HepG2 (cell line): ENCODE results near the gene IGF2. TPM values are rescaled to one million over a fixed set of nuclear protein-coding genes. Genes with fewer than 3 reads are reported as not detected.
"Not testable (repeated sequence)": the region's sequence is repeated elsewhere in the genome, so short reads cannot be mapped to it uniquely, and the experiment has no call there.

Experiments
- ATAC-seq: fragments of 200-7000 bp; cut with Tn5 transposase; 3 replicates; pipeline ENCODE4 v1.9.1; 2020; ENCODE audit warnings: mild to moderate bottlenecking, moderate library complexity
- BruUV-seq: library from RNA; stranded (reverse); fragments of 400-500 nt; replicated peaks from 2 replicates; lab custom pipeline; 2021; lab: Mats Ljungman, UMichigan
- CTCF ChIA-PET: fragments of 300-600 bp; formaldehyde crosslinking; extraction: SDS; loops from one replicate; lab custom pipeline; 2021; ENCODE audit warnings: low total read pairs, inconsistent platforms, low intra/inter-chr PET ratio; lab: Yijun Ruan, JAX
- POLR2A ChIA-PET: fragments of 350-600 bp; sonication (Branson Sonifier 250); formaldehyde crosslinking; loops from one replicate; lab custom pipeline; 2020; ENCODE audit warnings: antibody characterized with exemption, inconsistent platforms; lab: Yijun Ruan, JAX
- DNase-seq: peaks from one replicate; pipeline ENCODE4 v3.0.0-alpha.2; 2015; ENCODE audit warnings: low spot score
- FAIRE-seq: peaks from 3 replicates; lab custom pipeline; 2011; peaks lifted over from hg19 to GRCh38; lab: Jason Lieb, UNC
- H2AFZ ChIP-seq: one replicate; pipeline ENCODE4 v1.6.1; 2011; ENCODE audit warnings: low read length, inconsistent platforms
- H3K27ac ChIP-seq: fragments of 300-600 bp; 3 replicates; pipeline ENCODE4 v1.8.0; 2011; ENCODE audit warnings: mixed run types, mild to moderate bottlenecking, mixed read lengths, low read length, inconsistent platforms; ENCODE audit not compliant: insufficient read depth; ENCODE audit errors: extremely low read length
- H3K27me3 ChIP-seq, 2 experiments: fragments of 200-600 bp in 1 of 2; 2 replicates in 1 of 2; 3 replicates in 1 of 2; pipeline versions ENCODE4 v1.6.0 to v1.8.0; 2011; ENCODE audit warnings: low read length in 2 of 2, mild to moderate bottlenecking in 2 of 2, moderate library complexity in 2 of 2, inconsistent platforms in 1 of 2; ENCODE audit not compliant: insufficient read depth in 2 of 2, control insufficient read depth in 1 of 2
- H3K36me3 ChIP-seq, 2 experiments: fragments of 200-600 bp in 1 of 2; replicated peaks in 1 of 2; 2 replicates in 1 of 2; 3 replicates in 1 of 2; pipeline versions ENCODE4 v1.5.1 to v1.8.0; 2011; ENCODE audit warnings: low read length in 2 of 2, inconsistent platforms in 1 of 2; ENCODE audit not compliant: insufficient read depth in 2 of 2, control insufficient read depth in 1 of 2
- H3K4me1 ChIP-seq: 2 replicates; pipeline ENCODE4 v1.5.1; 2012; ENCODE audit warnings: low read length, inconsistent platforms; ENCODE audit not compliant: insufficient read depth
- H3K4me2 ChIP-seq: 2 replicates; pipeline ENCODE4 v1.6.0; 2011; ENCODE audit warnings: low read depth, low read length, inconsistent platforms
- H3K4me3 ChIP-seq, 3 experiments: fragments of 200-600 bp in 1 of 3; sonication (generic), shearing (Covaris generic) in 1 of 3; replicated peaks in 1 of 3; 2 replicates each; pipeline ENCODE4 v1.5.1; 2011 to 2016; ENCODE audit warnings: low read length in 3 of 3, inconsistent platforms in 2 of 3, low read depth in 2 of 3, mild to moderate bottlenecking in 2 of 3, control low read depth in 1 of 3, mixed read lengths in 1 of 3; ENCODE audit not compliant: insufficient read depth in 1 of 3
- H3K79me2 ChIP-seq: one replicate; pipeline ENCODE4 v1.6.1; 2011; ENCODE audit warnings: low read length, inconsistent platforms; ENCODE audit not compliant: insufficient read depth
- H3K9ac ChIP-seq: 2 replicates; pipeline ENCODE4 v1.6.0; 2011; ENCODE audit warnings: mild to moderate bottlenecking, low read depth, low read length, inconsistent platforms; ENCODE audit not compliant: insufficient read depth
- H3K9me3 ChIP-seq: 2 replicates; pipeline ENCODE4 v1.5.1; 2012; ENCODE audit warnings: mild to moderate bottlenecking, low read length
- H4K20me1 ChIP-seq: 2 replicates; pipeline ENCODE4 v1.6.0; 2011; ENCODE audit warnings: inconsistent platforms, mild to moderate bottlenecking, low read length, moderate library complexity; ENCODE audit not compliant: insufficient read depth
- FOSL2 ChIP-seq: sonication (generic); formaldehyde crosslinking; IDR thresholded peaks from 2 replicates; pipeline ENCODE4 v1.4.0; 2020; ENCODE audit warnings: missing genetic modification reagents
- MNT ChIP-seq: fragments of 450-650 bp; IDR thresholded peaks from 2 replicates; pipeline ENCODE4 v1.6.1; 2016
- PRDM10 ChIP-seq: sonication (generic); formaldehyde crosslinking; IDR thresholded peaks from 2 replicates; pipeline ENCODE4 v1.4.0; 2020; ENCODE audit warnings: low read depth, missing genetic modification reagents
- SCMH1 ChIP-seq: sonication (generic); formaldehyde crosslinking; IDR thresholded peaks from 2 replicates; pipeline ENCODE4 v1.9.0; 2021; ENCODE audit warnings: missing genetic modification reagents, mild to moderate bottlenecking, borderline replicate concordance
- SP4 ChIP-seq: sonication (generic); formaldehyde crosslinking; IDR thresholded peaks from 2 replicates; pipeline ENCODE4 v1.8.1; 2023; ENCODE audit warnings: mild to moderate bottlenecking, missing genetic modification reagents
- ZBTB46 ChIP-seq: sonication (generic); formaldehyde crosslinking; IDR thresholded peaks from 2 replicates; pipeline ENCODE4 v1.4.0; 2020; ENCODE audit warnings: mild to moderate bottlenecking, missing genetic modification reagents, borderline replicate concordance
- ZNF101 ChIP-seq: sonication (generic); formaldehyde crosslinking; IDR thresholded peaks from 2 replicates; pipeline ENCODE4 v1.4.0; 2020; ENCODE audit warnings: mild to moderate bottlenecking, low read depth, missing genetic modification reagents, borderline replicate concordance
- WGBS: methylation state at CpG from one replicate; pipeline ENCODE4 v1.1.6; 2017; ENCODE audit warnings: low lambda C conversion rate; 5-methylcytosine and 5-hydroxymethylcytosine counted together
- in situ Hi-C: cut with HindIII; loops from 2 replicates; pipeline ENCODE4 v1.10.0; 2017; ENCODE audit warnings: low pct_unique_long_range_greater_than_20kb; ENCODE audit not compliant: extremely low pct_ligation_motif_present
- intact Hi-C: fragments of 100-400 bp; cut with micrococcal nuclease; formaldehyde crosslinking; loops from one replicate; pipeline ENCODE4 v1.10.0; 2022; ENCODE audit not compliant: unreplicated experiment
- polyA plus RNA-seq, 8 experiments: library from polyadenylated mRNA; depleted of rRNA in 3 of 8; stranded (reverse) in 7 of 8; unstranded in 1 of 8; fragments of >200 nt; fragmentation: Illumina TruSeq in 4 of 8; extraction: Trizol in 4 of 8; gene quantifications; 2 replicates each; pipeline versions ENCODE4 v1.2.1 to v1.2.3, GENCODE V29; 2011 to 2016; ENCODE audit warnings: low read depth in 4 of 8, missing spikeins in 1 of 8, mixed read lengths in 1 of 8; ENCODE audit not compliant: insufficient read depth in 1 of 8
- total RNA-seq, 5 experiments: library from RNA; depleted of rRNA; stranded (reverse); fragments of >200 nt; fragmentation: Illumina TruSeq; extraction: Trizol; gene quantifications; 2 replicates each; pipeline ENCODE4 v1.2.3, GENCODE V29; 2016; ENCODE audit warnings: low read depth in 1 of 5

The IGF2 gene
- total and polyA plus RNA-seq, 2 of the 13 experiments (the other 11 are each of a cell fraction or from before 2014, with no cell fraction given): 79.1 to 254 TPM

GRCh38 chr11:2178906-2179494 is 39.8 kb upstream of the IGF2 start (continued):
- TF ChIP-seq FOSL2: 0 out of 2 replicates have a peak, but pooled peaks have one; percentile 20

DNA sequence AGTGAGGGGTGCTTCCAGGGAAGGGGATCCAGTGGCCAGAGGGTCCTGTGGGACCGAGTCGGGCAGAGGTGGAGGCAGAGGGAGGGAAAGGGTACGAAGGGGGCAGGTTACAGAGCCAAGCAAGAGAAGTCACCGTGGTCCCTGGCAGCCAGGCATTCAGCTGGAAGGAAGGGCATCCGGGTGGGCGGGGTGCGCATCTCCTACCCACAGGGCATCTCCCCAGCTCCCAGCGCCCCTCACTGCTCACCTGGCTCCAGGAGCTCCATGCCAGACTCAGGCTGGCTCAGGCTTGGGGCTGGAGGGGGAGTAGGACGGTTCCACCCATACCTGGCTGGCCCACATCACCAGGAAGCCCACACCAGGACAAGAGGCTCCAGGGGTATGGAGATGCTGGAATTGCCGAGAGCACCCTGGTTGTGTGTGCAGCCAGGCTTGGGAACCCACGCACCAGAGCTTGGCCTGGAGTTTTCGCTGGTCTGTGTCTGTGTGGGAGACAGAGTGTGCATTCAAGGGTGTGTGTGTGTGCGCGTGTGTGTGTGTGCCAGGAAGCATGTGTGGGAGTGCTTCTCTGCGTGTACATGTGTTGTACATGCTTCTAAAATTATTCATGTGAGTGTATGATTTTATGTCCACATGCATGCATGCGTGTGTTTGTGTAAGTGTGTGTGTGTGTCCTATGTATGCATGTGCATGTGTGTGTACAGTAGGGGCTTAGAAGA is 39.0 kb upstream of the IGF2 start:
- CTCF ChIA-PET, H2AFZ ChIP-seq, ATAC-seq, BruUV-seq, H3K36me3 ChIP-seq, H3K4me2 ChIP-seq, H3K27ac ChIP-seq, in situ Hi-C loops, H3K9ac ChIP-seq, H4K20me1 ChIP-seq, DNase-seq, H3K79me2 ChIP-seq, intact Hi-C loops, H3K9me3 ChIP-seq, FAIRE-seq, POLR2A ChIA-PET, H3K4me3 ChIP-seq: not testable (repeated sequence)
- TF ChIP-seq MNT: peak; percentile 49
- WGBS: 12% methylated on average over 10 of the region's 16 CpGs
- peaks cover 17% of the 10 kb centered on the region for H3K4me1 ChIP-seq
- H3K27me3 ChIP-seq: peaks cover 24 to 72% of the 10 kb centered on the region in 2 experiments

DNA sequence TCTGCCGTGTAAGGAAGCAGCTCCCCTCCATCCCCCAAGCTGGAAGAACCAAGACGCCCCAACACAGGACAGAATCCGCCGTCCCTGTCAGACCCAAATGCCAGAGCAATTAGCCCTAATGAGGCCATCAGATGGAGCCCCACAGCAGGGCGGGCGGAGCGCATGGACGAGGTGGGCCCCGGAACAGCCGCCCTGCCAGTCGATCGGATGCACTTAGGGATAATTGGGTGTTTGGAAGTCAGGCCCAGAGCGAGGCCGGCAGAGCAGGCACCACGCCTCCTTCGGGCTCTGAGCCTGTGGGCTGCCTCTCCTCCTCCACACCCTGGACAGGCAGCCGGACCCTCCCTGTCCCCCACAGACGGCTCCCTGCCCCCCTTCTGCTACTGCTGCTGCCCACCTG is 37.9 kb upstream of the IGF2 start:
- Histone ChIP-seq H3K27me3 (peaks cover 27 to 74% of the 10 kb centered on the region in 2 experiments), H3K79me2 (no peaks in the 10 kb centered on the region), H3K9ac (no peak overlapping the region), H3K36me3 (no peaks in the 10 kb centered on the region), H3K4me1 (peaks cover 17% of the 10 kb centered on the region), H3K4me3 (no peak overlapping the region), H3K4me2 (no peak overlapping the region), H3K27ac (no peak overlapping the region), H2AFZ (no peak overlapping the region), H4K20me1 (no peaks in the 10 kb centered on the region), H3K9me3 (no peaks in the 10 kb centered on the region)
- intact Hi-C loops (no loop called here), in situ Hi-C loops (no loop called here)
- ChIA-PET POLR2A (no interaction called here), CTCF (no interaction called here)
- no TSS peak for BruUV-seq
- ATAC-seq (no peak), FAIRE-seq (no peak), DNase-seq (no peak)
- 56% methylated on average over 4 of the region's 18 CpGs for WGBS
- TF ChIP-seq ZNF101 (CRISPR knock-in tag) (no peak), SP4 (no peak), ZBTB46 (CRISPR knock-in tag) (no peak), PRDM10 (CRISPR knock-in tag) (no peak), SCMH1 (CRISPR knock-in tag) (no peak)
